MM.1S (cell line): ENCODE measurements around the gene ERF.

ENCODE experiments used
- EZH2 ChIP-seq: fragments of 300-600 bp; sonication (generic); optimal IDR thresholded peaks from 2 replicates; pipeline ENCODE3; 2017; ENCODE audit warnings: low read depth, mild to moderate bottlenecking, antibody characterized with exemption, low read length, mixed read lengths
- TF ChIP-seq, protein P1 (sequence below): fragments of 300-600 bp; sonication (generic); IDR thresholded peaks from 2 replicates; pipeline ENCODE4 v1.5.1; 2016; ENCODE audit warnings: antibody characterized with exemption, low read length, mixed read lengths

DNA sequence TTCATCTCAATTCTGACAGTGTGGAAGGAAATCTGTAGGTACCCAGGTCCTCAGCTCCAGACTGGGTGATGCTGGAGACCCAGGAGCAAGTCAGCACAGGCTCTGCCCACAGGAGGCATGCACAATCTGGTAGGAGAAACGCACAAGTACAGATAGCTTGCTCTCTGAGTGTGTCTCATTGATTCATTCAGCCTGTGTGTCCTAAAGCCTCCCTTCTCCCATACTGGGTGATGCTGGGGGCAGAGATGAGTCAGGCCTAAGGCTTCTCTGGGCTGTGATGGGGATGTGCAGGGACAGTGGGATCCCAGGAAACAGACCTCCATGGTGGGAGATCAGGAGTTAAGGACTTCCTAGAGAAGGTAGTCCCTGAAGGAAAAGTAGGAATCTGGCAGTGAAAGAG lies 28.0 kb downstream of the ERF start:
- TF ChIP-seq, protein P1, sequence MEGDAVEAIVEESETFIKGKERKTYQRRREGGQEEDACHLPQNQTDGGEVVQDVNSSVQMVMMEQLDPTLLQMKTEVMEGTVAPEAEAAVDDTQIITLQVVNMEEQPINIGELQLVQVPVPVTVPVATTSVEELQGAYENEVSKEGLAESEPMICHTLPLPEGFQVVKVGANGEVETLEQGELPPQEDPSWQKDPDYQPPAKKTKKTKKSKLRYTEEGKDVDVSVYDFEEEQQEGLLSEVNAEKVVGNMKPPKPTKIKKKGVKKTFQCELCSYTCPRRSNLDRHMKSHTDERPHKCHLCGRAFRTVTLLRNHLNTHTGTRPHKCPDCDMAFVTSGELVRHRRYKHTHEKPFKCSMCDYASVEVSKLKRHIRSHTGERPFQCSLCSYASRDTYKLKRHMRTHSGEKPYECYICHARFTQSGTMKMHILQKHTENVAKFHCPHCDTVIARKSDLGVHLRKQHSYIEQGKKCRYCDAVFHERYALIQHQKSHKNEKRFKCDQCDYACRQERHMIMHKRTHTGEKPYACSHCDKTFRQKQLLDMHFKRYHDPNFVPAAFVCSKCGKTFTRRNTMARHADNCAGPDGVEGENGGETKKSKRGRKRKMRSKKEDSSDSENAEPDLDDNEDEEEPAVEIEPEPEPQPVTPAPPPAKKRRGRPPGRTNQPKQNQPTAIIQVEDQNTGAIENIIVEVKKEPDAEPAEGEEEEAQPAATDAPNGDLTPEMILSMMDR, result no peak
- no peak for TF ChIP-seq EZH2
